Lung microvascular endothelial cell (primary cell): Measurements from ENCODE around the gene SSRP1. TPM values are rescaled to one million over a fixed set of nuclear protein-coding genes. Genes with fewer than 3 reads are reported as not detected.
"Not testable (repeated sequence)": the region's sequence is repeated elsewhere in the genome, so short reads cannot be mapped to it uniquely, and the experiment has no call there.

Experiments
- DNase-seq, 2 donors: peaks; one replicate each; pipeline versions ENCODE4 v3.0.0 to v3.0.0-alpha.2; 2010; ENCODE audit warnings: low read depth in 2 of 2
- total RNA-seq: library from RNA; depleted of rRNA; stranded (reverse); fragments of >200 nt; gene quantifications from 2 replicates; pipeline ENCODE4 v1.2.1, GENCODE V29; 2014

Gene SSRP1
- total RNA-seq, 1 donor from 2014 or later = 34.5 TPM

- no peak for DNase-seq
These were observed 34.9 kb downstream of the SSRP1 start for GRCh38 chr11:57300785-57301184.

- no peak for DNase-seq
These were observed 36.4 kb downstream of the SSRP1 start for GRCh38 chr11:57299150-57299737.

- DNase-seq = no peak
These were observed 38.5 kb downstream of the SSRP1 start for GRCh38 chr11:57297221-57297620.

- DNase-seq = not testable (repeated sequence)
These were observed 39.5 kb downstream of the SSRP1 start for GRCh38 chr11:57296205-57296604.

GRCh38 chr11:57294225-57295131 is 41.2 kb downstream of the SSRP1 start:
- no peak for DNase-seq

- peak in 1 of 2 donors; percentile 70 for DNase-seq
These were observed 45.4 kb downstream of the SSRP1 start for GRCh38 chr11:57290288-57290687.

- peak; percentile 75 to 98 for DNase-seq
These were observed 46.7 kb downstream of the SSRP1 start for GRCh38 chr11:57288771-57289579.

- DNase-seq = no peak
These were observed 47.8 kb downstream of the SSRP1 start for GRCh38 chr11:57287884-57288283.

GRCh38 chr11:57283231-57283990 is 52.3 kb downstream of the SSRP1 start:
- DNase-seq = no peak

GRCh38 chr11:57281546-57281945 is 54.1 kb downstream of the SSRP1 start:
- not testable (repeated sequence) for DNase-seq

- no peak for DNase-seq
These were observed 56.6 kb downstream of the SSRP1 start for GRCh38 chr11:57279116-57279515.

- DNase-seq = no peak
These were observed 57.0 kb downstream of the SSRP1 start for GRCh38 chr11:57278721-57279095.

GRCh38 chr11:57277845-57278720 is 57.6 kb downstream of the SSRP1 start:
- DNase-seq = peak; percentile 67 to 90

GRCh38 chr11:57276971-57277675 is 58.6 kb downstream of the SSRP1 start:
- DNase-seq = peak in 1 of 2 donors; percentile 74

- peak in 1 of 2 donors; percentile 57 for DNase-seq
These were observed 59.3 kb downstream of the SSRP1 start for GRCh38 chr11:57276169-57276970.
